GM19395 (cell line): Measurements from ENCODE around the gene EPHB1.

Source experiments
- ATAC-seq: cut with Tn5 transposase; IDR thresholded peaks from one replicate; pipeline ENCODE4 v1.9.1; 2021; ENCODE audit warnings: mild to moderate bottlenecking, moderate library complexity; ENCODE audit not compliant: unreplicated experiment

EPHB1 gene

GRCh38 chr3:135147657-135148056 is 352.6 kb downstream of the EPHB1 start:
- no peak for ATAC-seq

GRCh38 chr3:135148398-135149020 is 353.4 kb downstream of the EPHB1 start:
- ATAC-seq: no peak

- ATAC-seq: no peak
Observed at GRCh38 chr3:135149707-135150681, 354.9 kb downstream of the EPHB1 start.

DNA sequence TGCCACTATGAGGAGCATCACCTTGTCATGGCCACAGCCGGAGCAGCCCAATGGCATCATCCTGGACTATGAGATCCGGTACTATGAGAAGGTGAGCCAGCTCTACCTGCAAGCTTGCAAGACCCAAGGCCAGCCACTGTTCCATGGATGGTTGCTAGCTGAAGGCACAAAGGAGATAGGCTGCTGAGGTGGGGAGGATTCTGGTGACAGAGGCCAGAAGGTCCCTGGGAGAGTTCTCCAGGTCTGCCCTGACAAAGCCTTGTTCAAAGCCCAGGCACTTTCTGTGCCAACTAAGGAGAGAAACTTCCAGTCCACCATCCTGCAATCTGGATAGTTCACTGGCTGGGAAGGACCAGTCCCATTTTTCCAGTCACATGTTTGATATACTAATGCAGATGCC is 359.1 kb downstream of the EPHB1 start:
- no peak for ATAC-seq

DNA sequence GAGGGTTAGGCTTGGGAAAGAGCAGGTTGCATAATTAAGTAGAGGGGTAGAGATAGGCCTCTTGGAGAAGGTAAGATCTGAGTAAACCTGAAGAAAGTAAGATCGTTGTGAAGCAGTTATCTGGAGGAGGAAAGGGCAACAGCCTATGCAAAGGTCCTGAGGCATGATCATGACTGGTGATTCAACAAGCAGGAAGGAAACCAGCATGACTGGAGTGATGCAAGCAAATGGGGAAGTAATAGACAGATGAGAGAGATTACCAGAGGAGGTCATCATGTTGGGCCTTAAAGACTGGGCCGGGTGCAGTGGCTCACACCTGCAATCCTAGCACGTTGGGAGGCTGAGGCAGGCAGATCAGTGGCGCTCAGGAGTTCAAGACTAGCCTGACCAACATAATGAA is 360.2 kb downstream of the EPHB1 start:
- no peak for ATAC-seq

- no peak for ATAC-seq
Observed at GRCh38 chr3:135155791-135156190, 360.7 kb downstream of the EPHB1 start.

GRCh38 chr3:135157045-135157740 is 362.1 kb downstream of the EPHB1 start:
- ATAC-seq: no peak

DNA sequence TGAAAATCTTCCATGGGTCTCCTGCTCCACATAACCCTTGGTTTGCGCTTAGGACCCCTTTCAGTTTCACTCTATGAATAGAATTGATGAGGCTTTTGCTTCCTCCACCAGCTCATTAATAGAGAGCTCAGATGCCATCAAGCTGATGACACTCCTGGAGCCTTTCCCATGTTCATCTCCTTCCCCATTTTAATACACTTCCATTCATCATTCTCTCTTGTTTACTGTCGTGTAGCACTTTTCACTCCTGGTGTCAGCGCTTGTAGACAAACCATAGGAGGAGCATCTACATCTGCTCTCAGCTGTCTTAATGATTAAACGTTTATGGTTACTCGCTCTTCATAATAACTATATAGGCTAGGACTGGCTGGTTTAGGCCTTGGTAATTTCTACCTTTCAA is 363.5 kb downstream of the EPHB1 start:
- no peak for ATAC-seq

GRCh38 chr3:135159681-135160247 is 364.7 kb downstream of the EPHB1 start:
- no peak for ATAC-seq

DNA sequence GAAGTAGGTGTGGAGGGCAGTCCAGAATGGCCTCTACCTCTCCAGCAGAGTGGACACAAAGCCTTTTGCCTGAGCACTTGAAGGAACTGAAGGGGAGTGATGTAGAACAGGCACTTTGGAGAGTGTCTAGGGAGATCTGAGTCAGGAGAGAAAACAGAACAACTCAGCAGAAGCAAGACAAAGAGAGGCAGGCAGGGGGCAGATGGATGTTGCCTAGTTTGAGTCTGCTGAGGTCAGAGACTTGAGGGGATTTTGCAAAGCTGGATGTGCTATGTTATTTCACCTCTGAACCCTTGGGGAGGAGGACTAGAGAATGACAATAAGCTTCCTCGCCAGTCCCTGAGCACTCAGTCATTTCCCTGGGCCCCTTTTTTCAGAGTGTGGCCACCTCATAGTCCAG is 366.4 kb downstream of the EPHB1 start:
- no peak for ATAC-seq

- no peak for ATAC-seq
Observed at GRCh38 chr3:135163701-135164100, 368.6 kb downstream of the EPHB1 start.

DNA sequence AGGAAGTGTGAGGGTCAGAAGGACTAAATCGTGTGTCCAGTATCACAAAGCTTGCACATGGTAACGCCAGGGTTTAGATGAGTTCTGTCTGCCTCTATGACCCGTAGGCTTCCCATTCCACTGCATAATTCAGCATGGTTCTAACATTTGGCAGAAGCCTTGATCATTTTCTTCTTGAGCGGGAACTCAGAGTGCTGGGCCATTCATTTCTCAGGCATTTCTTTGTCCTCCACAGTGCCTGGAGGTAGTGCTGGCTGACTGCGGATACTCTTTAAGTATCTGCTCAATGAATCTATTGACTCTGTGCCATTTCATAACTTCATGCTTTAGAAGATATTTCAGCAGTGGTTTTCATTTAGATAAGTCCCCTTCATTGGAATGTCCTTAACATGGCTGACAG is 370.2 kb downstream of the EPHB1 start:
- ATAC-seq: no peak

DNA sequence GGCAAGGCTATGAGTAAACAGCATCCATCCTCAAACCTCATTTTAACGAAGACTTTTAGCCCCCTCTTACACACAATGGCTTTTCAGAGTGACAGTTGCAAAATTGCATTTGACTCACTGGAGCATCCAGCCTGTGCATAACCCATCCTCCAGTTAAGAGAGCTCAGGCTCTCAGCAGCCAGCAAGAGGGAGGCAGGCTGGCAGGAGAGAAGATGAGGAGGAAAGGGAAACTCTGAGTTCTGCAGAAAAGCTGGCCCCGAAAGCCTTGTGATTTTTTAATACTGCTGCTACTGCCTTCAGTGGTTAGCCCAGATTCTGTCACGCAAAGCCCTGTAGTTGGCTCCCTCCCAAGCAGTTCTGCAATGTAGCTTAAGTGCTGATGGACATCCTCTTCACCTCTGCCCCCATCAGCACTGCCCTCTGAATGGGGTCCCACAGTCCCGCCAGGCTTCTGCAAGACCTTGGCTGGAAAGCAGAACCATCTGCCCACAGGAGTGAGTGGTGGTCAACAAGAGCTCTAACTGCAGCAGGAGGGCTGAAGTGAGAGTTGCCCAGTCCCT is 371.3 kb downstream of the EPHB1 start:
- ATAC-seq: no peak

DNA sequence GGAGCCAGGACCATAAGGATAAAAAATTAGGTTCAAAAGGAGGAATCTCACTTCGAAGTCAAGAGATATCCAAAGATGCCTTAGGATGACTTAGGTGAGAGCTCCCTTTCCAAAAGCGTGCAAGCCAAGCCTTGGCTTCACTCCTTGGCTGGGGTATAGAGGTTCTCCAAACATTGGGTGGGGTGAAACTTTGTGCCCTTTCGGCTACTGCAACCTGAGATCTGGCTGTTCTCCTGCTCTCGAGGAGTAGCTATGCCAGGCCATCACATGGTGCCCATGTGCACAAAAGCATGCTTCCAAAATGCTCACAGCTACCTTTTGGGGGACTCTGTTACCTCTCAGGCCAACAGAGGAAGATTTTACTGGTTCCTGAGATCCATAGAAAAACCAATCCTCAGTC is 373.8 kb downstream of the EPHB1 start:
- ATAC-seq: no peak

- ATAC-seq: no peak
Observed at GRCh38 chr3:135169651-135170050, 374.6 kb downstream of the EPHB1 start.

DNA sequence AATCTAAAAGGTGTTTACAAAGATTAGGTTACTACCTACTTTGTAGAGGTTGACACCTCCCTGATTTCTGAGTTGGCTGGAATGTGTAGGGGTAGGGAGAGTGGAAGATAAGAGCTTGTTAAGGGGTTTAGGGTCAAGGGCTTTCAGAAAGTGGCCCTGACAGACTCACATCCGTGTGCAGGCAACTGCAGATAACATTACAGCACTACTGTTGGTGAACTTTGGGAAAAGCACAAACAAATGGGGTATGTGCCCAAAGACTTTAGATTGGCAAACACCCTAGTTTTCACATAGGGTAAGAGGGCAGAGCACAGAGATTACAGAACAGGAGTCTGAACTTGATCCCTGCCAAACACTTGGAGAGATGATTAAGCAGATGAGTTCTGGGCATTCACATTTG is 375.7 kb downstream of the EPHB1 start:
- ATAC-seq: no peak

GRCh38 chr3:135172191-135172869 is 377.3 kb downstream of the EPHB1 start:
- no peak for ATAC-seq

GRCh38 chr3:135175728-135176277 is 380.7 kb downstream of the EPHB1 start:
- no peak for ATAC-seq

- ATAC-seq: no peak
Observed at GRCh38 chr3:135176881-135177280, 381.8 kb downstream of the EPHB1 start.

- no peak for ATAC-seq
Observed at GRCh38 chr3:135178566-135178965, 383.5 kb downstream of the EPHB1 start.
